GM12878 (cell line): Measurements from ENCODE around the gene ANKRD17.

Experiments used
- CEBPB ChIP-seq, 2 experiments: fragments of 150-350 bp in 1 of 2; IDR thresholded peaks; 2 replicates each; pipeline ENCODE4 v1.6.1; 2012 to 2014; ENCODE audit warnings: low read depth in 2 of 2, low read length in 2 of 2, borderline replicate concordance in 1 of 2, inconsistent platforms in 1 of 2
- EP300 ChIP-seq, 2 experiments: fragments of 150-350 bp in 1 of 2; IDR thresholded peaks; 2 replicates each; pipeline ENCODE4 v1.6.1; 2011 to 2012; ENCODE audit warnings: low read depth in 2 of 2, low read length in 2 of 2, borderline replicate concordance in 1 of 2, improper control_type of control experiment in 1 of 2, inconsistent platforms in 1 of 2; ENCODE audit not compliant: control insufficient read depth in 1 of 2
- JUND ChIP-seq: IDR thresholded peaks from 2 replicates; pipeline ENCODE4 v1.6.1; 2012; ENCODE audit warnings: low read depth, mild to moderate bottlenecking, low read length, improper control_type of control experiment, moderate library complexity
- MTA3 ChIP-seq: IDR thresholded peaks from 2 replicates; pipeline ENCODE4 v1.6.1; 2012; ENCODE audit warnings: low read length, inconsistent platforms, borderline replicate concordance
- MXI1 ChIP-seq: fragments of 150-350 bp; IDR thresholded peaks from 2 replicates; pipeline ENCODE4 v1.6.1; 2011; ENCODE audit warnings: low read depth, mild to moderate bottlenecking, inconsistent platforms, low read length, improper control_type of control experiment
- POLR2A ChIP-seq: IDR thresholded peaks from 2 replicates; pipeline ENCODE4 v1.6.1; 2011; ENCODE audit warnings: low read depth, mild to moderate bottlenecking, low read length
- REST ChIP-seq: IDR thresholded peaks from 2 replicates; pipeline ENCODE4 v1.6.1; 2012; ENCODE audit warnings: mild to moderate bottlenecking, low read depth, low read length
- YBX1 ChIP-seq: fragments of 450-650 bp; IDR thresholded peaks from 2 replicates; pipeline ENCODE4 v1.6.1; 2016; ENCODE audit warnings: antibody characterized with exemption
- YY1 ChIP-seq: IDR thresholded peaks from 2 replicates; pipeline ENCODE4 v1.6.1; 2011; ENCODE audit warnings: low read depth, mild to moderate bottlenecking, low read length
- TF ChIP-seq, protein P1 (sequence below), 3 experiments: IDR thresholded peaks in 2 of 3; conservative IDR thresholded peaks in 1 of 3; 2 replicates each; pipeline ENCODE4 v1.5.1; 2011; ENCODE audit warnings: low read depth in 3 of 3, low read length in 3 of 3, mild to moderate bottlenecking in 3 of 3, control low read depth in 2 of 3, moderate library complexity in 2 of 3, inconsistent platforms in 1 of 3, mixed read lengths in 1 of 3; ENCODE audit not compliant: control insufficient read depth in 2 of 3, insufficient read depth in 1 of 3; ENCODE audit errors: extremely low read depth in 1 of 3

DNA sequence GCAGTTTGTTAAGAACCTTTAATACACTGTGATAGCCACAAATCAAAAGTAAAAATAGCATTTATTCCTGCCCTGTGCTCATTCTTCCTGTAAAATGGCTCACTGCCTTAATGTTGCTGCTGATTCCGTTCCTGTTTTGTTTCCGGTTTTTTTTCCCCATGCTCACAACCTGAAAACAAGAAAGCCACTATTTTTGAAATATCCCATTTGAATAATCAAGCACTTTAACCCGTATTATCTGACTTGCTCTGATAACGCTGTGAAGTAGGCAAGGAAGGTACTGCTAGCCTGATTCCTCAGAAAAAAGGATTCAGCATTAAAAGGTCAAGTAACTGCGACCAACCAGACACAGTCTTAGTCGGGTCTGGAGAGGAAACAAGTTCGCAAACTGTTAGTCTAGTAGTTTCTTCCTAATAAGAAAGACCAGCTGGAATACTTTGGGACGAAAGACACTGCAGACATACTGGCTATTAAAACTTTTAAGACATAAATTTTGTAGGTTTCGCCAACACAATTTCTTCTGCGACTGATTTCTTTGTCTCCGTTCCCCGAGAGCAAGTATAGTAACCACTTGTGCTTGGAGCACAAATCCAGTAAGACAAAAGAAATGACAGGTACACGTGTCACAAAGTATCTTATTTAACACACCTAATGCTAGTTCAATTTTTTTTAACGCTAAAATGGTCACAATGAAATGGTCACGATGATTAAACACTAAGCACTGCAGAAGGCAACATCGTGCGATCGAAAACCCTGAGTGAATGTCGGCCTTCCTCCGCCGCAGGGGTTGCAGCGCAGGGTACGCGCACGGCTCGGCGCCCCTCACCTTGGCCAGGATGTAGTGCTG is 189.9 kb downstream of the ANKRD17 start:
- TF ChIP-seq, protein P1, sequence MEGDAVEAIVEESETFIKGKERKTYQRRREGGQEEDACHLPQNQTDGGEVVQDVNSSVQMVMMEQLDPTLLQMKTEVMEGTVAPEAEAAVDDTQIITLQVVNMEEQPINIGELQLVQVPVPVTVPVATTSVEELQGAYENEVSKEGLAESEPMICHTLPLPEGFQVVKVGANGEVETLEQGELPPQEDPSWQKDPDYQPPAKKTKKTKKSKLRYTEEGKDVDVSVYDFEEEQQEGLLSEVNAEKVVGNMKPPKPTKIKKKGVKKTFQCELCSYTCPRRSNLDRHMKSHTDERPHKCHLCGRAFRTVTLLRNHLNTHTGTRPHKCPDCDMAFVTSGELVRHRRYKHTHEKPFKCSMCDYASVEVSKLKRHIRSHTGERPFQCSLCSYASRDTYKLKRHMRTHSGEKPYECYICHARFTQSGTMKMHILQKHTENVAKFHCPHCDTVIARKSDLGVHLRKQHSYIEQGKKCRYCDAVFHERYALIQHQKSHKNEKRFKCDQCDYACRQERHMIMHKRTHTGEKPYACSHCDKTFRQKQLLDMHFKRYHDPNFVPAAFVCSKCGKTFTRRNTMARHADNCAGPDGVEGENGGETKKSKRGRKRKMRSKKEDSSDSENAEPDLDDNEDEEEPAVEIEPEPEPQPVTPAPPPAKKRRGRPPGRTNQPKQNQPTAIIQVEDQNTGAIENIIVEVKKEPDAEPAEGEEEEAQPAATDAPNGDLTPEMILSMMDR (IDR thresholded peaks at IDR 0.05 in 2 of 3, conservative IDR thresholded peaks at IDR 0.05 in 1 of 3; ENCODE audit: control insufficient read depth in 2 of 3, extremely low read depth in 1 of 3, insufficient read depth in 1 of 3, low read depth in 3 of 3, low read length in 3 of 3) = no peak
- TF ChIP-seq CEBPB (IDR thresholded peaks at IDR 0.05; ENCODE audit: borderline replicate concordance in 1 of 2, low read depth in 2 of 2, low read length in 2 of 2) (0 out of 4 replicates have a peak, but pooled peaks of 1 of the 2 experiments have one; percentile 54), YY1 (peak; percentile 41; the same call in 1 of the 2 replicates), JUND (no peak), YBX1 (no peak), MTA3 (no peak), EP300 (IDR thresholded peaks at IDR 0.05; ENCODE audit: borderline replicate concordance in 1 of 2, control insufficient read depth in 1 of 2, low read depth in 2 of 2, low read length in 2 of 2) (no peak), POLR2A (no peak), MXI1 (peak; percentile 49; the same call in 1 of the 2 replicates), REST (no peak)
